H9 (cell line): Measurements from ENCODE around the gene C6orf62. TPM values are rescaled to one million over a fixed set of nuclear protein-coding genes. Genes with fewer than 3 reads are reported as not detected.
A peak's percentile ranks its signal among the peaks of the same experiment; 100 is the strongest.

Experiments
- DNase-seq: peaks from one replicate; pipeline ENCODE4 v3.0.0-alpha.2; 2017
- H2AFZ ChIP-seq: one replicate; pipeline ENCODE4 v1.6.1; 2013; ENCODE audit warnings: mild to moderate bottlenecking, low read length, control low read depth, moderate library complexity
- H2AK5ac ChIP-seq: 2 replicates; pipeline ENCODE4 v1.6.1; 2013; ENCODE audit warnings: low read length, control low read depth, mixed read lengths; ENCODE audit not compliant: insufficient read length
- H2BK120ac ChIP-seq: one replicate; pipeline ENCODE4 v1.6.1; 2013; ENCODE audit warnings: low read depth, mild to moderate bottlenecking, low read length, control low read depth, inconsistent platforms; ENCODE audit not compliant: poor library complexity, severe bottlenecking
- H2BK12ac ChIP-seq: 2 replicates; pipeline ENCODE4 v1.6.1; 2013; ENCODE audit warnings: low read length, control low read depth, mixed read lengths, low read depth; ENCODE audit not compliant: insufficient read length
- H2BK15ac ChIP-seq: 2 replicates; pipeline ENCODE4 v1.6.1; 2013; ENCODE audit warnings: low read depth, low read length, control low read depth
- H2BK20ac ChIP-seq: one replicate; pipeline ENCODE4 v1.6.1; 2013; ENCODE audit warnings: low read depth, mild to moderate bottlenecking, low read length, control low read depth, inconsistent platforms; ENCODE audit not compliant: poor library complexity, severe bottlenecking
- H2BK5ac ChIP-seq: 2 replicates; pipeline ENCODE4 v1.6.1; 2013; ENCODE audit warnings: low read length, control low read depth, mixed read lengths; ENCODE audit not compliant: insufficient read length
- H3K14ac ChIP-seq: 2 replicates; pipeline ENCODE4 v1.6.1; 2013; ENCODE audit warnings: low read length, control low read depth; ENCODE audit not compliant: insufficient read depth
- H3K18ac ChIP-seq: 2 replicates; pipeline ENCODE4 v1.6.1; 2013; ENCODE audit warnings: low read depth, mild to moderate bottlenecking, mixed read lengths, low read length, control low read depth; ENCODE audit not compliant: insufficient read length
- H3K23ac ChIP-seq: 2 replicates; pipeline ENCODE4 v1.6.1; 2013; ENCODE audit warnings: low read length, control low read depth, mixed read lengths, low read depth; ENCODE audit not compliant: insufficient read length
- H3K23me2 ChIP-seq: 2 replicates; pipeline ENCODE4 v1.6.1; 2013; ENCODE audit warnings: low read depth, mild to moderate bottlenecking, mixed read lengths, low read length, control low read depth; ENCODE audit not compliant: insufficient read length, poor library complexity, severe bottlenecking
- H3K27ac ChIP-seq: 2 replicates; pipeline ENCODE4 v1.5.1; 2013; ENCODE audit warnings: low read length, control low read depth, mixed read lengths, low read depth; ENCODE audit not compliant: insufficient read length
- H3K27me3 ChIP-seq: 2 replicates; pipeline ENCODE4 v1.6.1; 2013; ENCODE audit warnings: low read length, control low read depth, inconsistent platforms; ENCODE audit not compliant: insufficient read depth
- H3K4ac ChIP-seq: 2 replicates; pipeline ENCODE4 v1.6.1; 2013; ENCODE audit warnings: low read depth, mild to moderate bottlenecking, control low read depth, inconsistent platforms, low read length, moderate library complexity
- H3K4me1 ChIP-seq: 2 replicates; pipeline ENCODE4 v1.6.1; 2013; ENCODE audit warnings: low read length, control low read depth, inconsistent platforms; ENCODE audit not compliant: insufficient read depth
- H3K4me2 ChIP-seq: 2 replicates; pipeline ENCODE4 v1.6.1; 2013; ENCODE audit warnings: low read length, control low read depth, mixed read lengths; ENCODE audit not compliant: insufficient read length, insufficient read depth
- H3K56ac ChIP-seq: 2 replicates; pipeline ENCODE4 v1.6.1; 2013; ENCODE audit warnings: low read depth, mild to moderate bottlenecking, mixed read lengths, low read length, control low read depth; ENCODE audit not compliant: insufficient read length
- H3K79me1 ChIP-seq: 2 replicates; pipeline ENCODE4 v1.6.1; 2013; ENCODE audit warnings: low read depth, mild to moderate bottlenecking, moderate library complexity, low read length, control low read depth, inconsistent platforms; ENCODE audit not compliant: insufficient read depth, poor library complexity, severe bottlenecking
- H3K79me2 ChIP-seq: 2 replicates; pipeline ENCODE4 v1.6.1; 2013; ENCODE audit warnings: low read length, control low read depth, inconsistent platforms; ENCODE audit not compliant: insufficient read depth
- H3K9ac ChIP-seq: 2 replicates; pipeline ENCODE4 v1.6.1; 2013; ENCODE audit warnings: low read length, control low read depth, mixed read lengths; ENCODE audit not compliant: insufficient read length; ENCODE audit errors: extremely low read depth
- H3K9me3 ChIP-seq: one replicate; pipeline ENCODE4 v1.6.1; 2013; ENCODE audit warnings: low read depth, low read length, inconsistent platforms; ENCODE audit not compliant: control insufficient read depth
- H3T11ph ChIP-seq: one replicate; pipeline ENCODE4 v1.6.1; 2013; ENCODE audit warnings: mild to moderate bottlenecking, low read length, control low read depth, inconsistent platforms
- H4K20me1 ChIP-seq: one replicate; pipeline ENCODE4 v1.6.1; 2013; ENCODE audit not compliant: control insufficient read depth, insufficient read length, insufficient read depth
- H4K5ac ChIP-seq: 2 replicates; pipeline ENCODE4 v1.6.1; 2013; ENCODE audit warnings: low read depth, mild to moderate bottlenecking, mixed read lengths, low read length, control low read depth; ENCODE audit not compliant: insufficient read length
- H4K8ac ChIP-seq: replicated peaks from 2 replicates; pipeline ENCODE4 v1.6.1; 2013; ENCODE audit warnings: low read length, control low read depth, mixed read lengths, low read depth; ENCODE audit not compliant: insufficient read length
- H4K91ac ChIP-seq: 2 replicates; pipeline ENCODE4 v1.6.1; 2013; ENCODE audit warnings: low read depth, mild to moderate bottlenecking, moderate library complexity, mixed read lengths, low read length, control low read depth; ENCODE audit not compliant: insufficient read length
- H3K27ac Mint-ChIP-seq, 3 experiments: 2 replicates in 2 of 3; 3 replicates in 1 of 3; pipeline ENCODE4 v1.8.0; 2020 to 2021; ENCODE audit warnings: mixed read lengths in 3 of 3, mild to moderate bottlenecking in 1 of 3, moderate library complexity in 1 of 3
- H3K27me3 Mint-ChIP-seq: 2 replicates; pipeline ENCODE4 v1.8.0; 2021; ENCODE audit warnings: low read depth, mild to moderate bottlenecking, moderate library complexity, mixed read lengths
- H3K36me3 Mint-ChIP-seq, 3 experiments: 2 replicates in 2 of 3; 3 replicates in 1 of 3; pipeline ENCODE4 v1.8.0; 2020 to 2021; ENCODE audit warnings: low read depth in 3 of 3, mixed read lengths in 3 of 3; ENCODE audit not compliant: insufficient read depth in 1 of 3
- H3K4me1 Mint-ChIP-seq, 2 experiments: 2 replicates each; pipeline ENCODE4 v1.8.0; 2020; ENCODE audit warnings: mixed read lengths in 2 of 2
- H3K4me3 Mint-ChIP-seq, 2 experiments: 2 replicates in 1 of 2; 3 replicates in 1 of 2; pipeline ENCODE4 v1.8.0; 2020 to 2021; ENCODE audit warnings: mild to moderate bottlenecking in 2 of 2, mixed read lengths in 2 of 2, moderate library complexity in 1 of 2
- H3K9me3 Mint-ChIP-seq, 2 experiments: 2 replicates in 1 of 2; 3 replicates in 1 of 2; pipeline ENCODE4 v1.8.0; 2020; ENCODE audit warnings: mild to moderate bottlenecking in 2 of 2, mixed read lengths in 2 of 2, moderate library complexity in 1 of 2
- CTCF ChIP-seq: fragments of 200-600 bp; sonication (generic); conservative IDR thresholded peaks from 3 replicates; pipeline ENCODE4 v1.8.0; 2021; ENCODE audit warnings: antibody characterized with exemption, mild to moderate bottlenecking
- WGBS: extraction: QIAGEN DNeasy Blood & Tissue Kit; methylation state at CpG from one replicate; pipeline ENCODE4 v1.1.7; 2013; ENCODE audit warnings: missing lambda C conversion rate, low lambda C conversion rate, mixed read lengths; ENCODE audit not compliant: insufficient read length; ENCODE audit errors: extremely low coverage; 5-methylcytosine and 5-hydroxymethylcytosine counted together
- total RNA-seq: library from RNA; stranded (reverse); gene quantifications from 2 replicates; pipeline ENCODE4 v1.2.1, GENCODE V29; 2021

C6orf62 gene
- total RNA-seq, 1 experiment from 2014 or later = 125 TPM

GRCh38 chr6:24683297-24684296 is 35.4 kb downstream of the C6orf62 start:
- H2BK12ac ChIP-seq = no peak overlapping the region
- no peak overlapping the region for H2BK5ac ChIP-seq
- no peak for TF ChIP-seq CTCF
- H3K23me2 ChIP-seq = no peaks in the 10 kb centered on the region
- H3K18ac ChIP-seq = peak overlapping the region; percentile 21
- no peak overlapping the region for H3K23ac ChIP-seq
- H3K56ac ChIP-seq = no peak overlapping the region
- peak overlapping the region; percentile 93 to 95 (median 95); a peak in 6 of 7 replicates for H3K27ac Mint-ChIP-seq
- peak overlapping the region; percentile 42 to 45 for H3K4me3 Mint-ChIP-seq
- no peak overlapping the region for H2AFZ ChIP-seq
- no CpG with 5 or more reads among the region's 12 CpGs for WGBS
- no peaks in the 10 kb centered on the region for H3K9me3 ChIP-seq
- no peaks in the 10 kb centered on the region for H3K27me3 ChIP-seq
- peaks cover 16 to 19% (median 18%) of the 10 kb centered on the region in 3 experiments for H3K36me3 Mint-ChIP-seq
- no peak overlapping the region for H4K8ac ChIP-seq
- H2AK5ac ChIP-seq = no peak overlapping the region
- H4K5ac ChIP-seq = no peak overlapping the region
- H3K14ac ChIP-seq = no peak overlapping the region
- H4K91ac ChIP-seq = no peak overlapping the region
- peak overlapping the region; percentile 92 for H3K27ac ChIP-seq
- no peak overlapping the region for H2BK20ac ChIP-seq
- no peak overlapping the region for H2BK15ac ChIP-seq
- H3K9ac ChIP-seq = no peak overlapping the region
- no peaks in the 10 kb centered on the region for H3K79me2 ChIP-seq
- peaks cover 40 to 41% of the 10 kb centered on the region in 2 experiments for H3K4me1 Mint-ChIP-seq
- peak overlapping the region; percentile 41 for H3K4me2 ChIP-seq
- H3T11ph ChIP-seq = no peak overlapping the region
- H3K27me3 Mint-ChIP-seq = peaks cover 3% of the 10 kb centered on the region
- no peak overlapping the region for H2BK120ac ChIP-seq
- no peak overlapping the region for H3K4ac ChIP-seq
- H3K9me3 Mint-ChIP-seq = peaks cover 0 to 4% of the 10 kb centered on the region in 2 experiments; a peak in 3 of 5 replicates
- no peaks in the 10 kb centered on the region for H3K79me1 ChIP-seq
- H3K4me1 ChIP-seq = peaks cover 2% of the 10 kb centered on the region; the same call in 1 of the 2 replicates
- no peaks in the 10 kb centered on the region for H4K20me1 ChIP-seq
- DNase-seq = peak; percentile 40
